A549 (cell line): ENCODE measurements around the gene ELL2.

Experiments used
- CEBPB ChIP-seq, 2 experiments: fragments of >200 bp in 1 of 2; sonication (Bioruptor Twin) in 1 of 2; formaldehyde crosslinking in 1 of 2; IDR thresholded peaks; 2 replicates each; pipeline ENCODE4 v1.6.1; 2012 to 2016
- CTCF ChIP-seq: fragments of >200 bp; sonication (Bioruptor Twin); formaldehyde crosslinking; IDR thresholded peaks from 3 replicates; pipeline ENCODE4 v1.5.1; 2016
- EHMT2 ChIP-seq: fragments of 200-600 bp; sonication (generic); IDR thresholded peaks from 2 replicates; pipeline ENCODE4 v1.6.1; 2016; ENCODE audit warnings: antibody characterized with exemption, low read depth, mild to moderate bottlenecking, moderate library complexity
- JUN ChIP-seq, 2 experiments: fragments of >200 bp; sonication (Bioruptor Twin); formaldehyde crosslinking; IDR thresholded peaks; 2 replicates in 1 of 2; 3 replicates in 1 of 2; pipeline ENCODE4 v1.6.1; 2016 to 2017
- JUNB ChIP-seq: fragments of >200 bp; sonication (Bioruptor Twin); formaldehyde crosslinking; IDR thresholded peaks from 2 replicates; pipeline ENCODE4 v1.6.1; 2016
- KDM1A ChIP-seq: fragments of 200-600 bp; sonication (generic); IDR thresholded peaks from 2 replicates; pipeline ENCODE4 v1.6.1; 2016; ENCODE audit warnings: low read depth, mild to moderate bottlenecking
- POLR2A ChIP-seq: IDR thresholded peaks from 2 replicates; pipeline ENCODE4 v1.6.1; 2012; ENCODE audit warnings: mild to moderate bottlenecking, low read length
- RAD21 ChIP-seq, 2 experiments: fragments of >200 bp in 1 of 2; sonication (Bioruptor Twin) in 1 of 2; formaldehyde crosslinking in 1 of 2; IDR thresholded peaks in 1 of 2; conservative IDR thresholded peaks in 1 of 2; 2 replicates in 1 of 2; 3 replicates in 1 of 2; pipeline ENCODE4 v1.6.1; 2012 to 2018; ENCODE audit warnings: inconsistent platforms in 1 of 2
- RCOR1 ChIP-seq: fragments of 150-350 bp; IDR thresholded peaks from 2 replicates; pipeline ENCODE4 v1.6.1; 2014; ENCODE audit warnings: antibody characterized with exemption, low read length, low read depth
- ZC3H11A ChIP-seq: fragments of 450-650 bp; IDR thresholded peaks from 2 replicates; pipeline ENCODE4 v1.6.1; 2014; ENCODE audit warnings: antibody characterized with exemption, mild to moderate bottlenecking
- TF ChIP-seq, protein P1 (sequence below): fragments of 150-350 bp; IDR thresholded peaks from 2 replicates; pipeline ENCODE4 v1.6.1; 2014; ENCODE audit warnings: low read depth, mild to moderate bottlenecking, low read length
- TF ChIP-seq, protein P2 (sequence below): IDR thresholded peaks from 2 replicates; pipeline ENCODE4 v1.6.1; 2012

DNA sequence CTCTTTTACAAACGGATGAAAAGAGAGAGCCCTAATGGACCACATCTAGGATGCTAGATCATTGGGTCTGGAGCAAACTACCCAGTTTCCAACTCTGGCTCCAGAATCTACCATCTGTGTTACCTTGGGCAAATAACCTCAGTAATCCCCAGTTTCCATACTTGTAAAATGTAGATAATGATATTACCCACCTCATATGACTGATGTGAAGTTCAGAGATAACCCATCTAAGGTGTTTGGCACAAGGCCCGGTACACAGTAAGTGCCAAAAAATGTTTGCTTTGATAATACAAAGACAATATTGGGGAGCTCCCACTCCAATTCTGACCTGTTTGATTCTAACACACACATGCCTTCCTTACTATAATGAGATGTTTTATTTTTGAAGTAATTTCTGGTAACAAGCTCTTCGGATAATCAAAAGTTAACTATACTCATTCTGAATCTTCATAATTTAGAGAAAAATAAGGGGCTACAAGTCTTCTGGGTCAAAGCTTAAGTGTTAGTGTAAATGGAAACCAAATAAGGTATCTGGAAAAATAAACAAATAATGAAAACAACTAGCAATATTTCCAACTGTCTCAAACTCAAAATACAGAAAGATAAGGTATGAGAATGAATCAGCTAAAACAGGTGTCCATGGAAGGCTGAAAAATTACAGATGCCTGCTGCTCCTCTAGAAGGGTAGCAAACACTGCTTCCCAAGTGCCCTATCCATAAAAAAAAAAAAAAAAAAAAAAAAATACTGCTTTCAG is 30.4 kb downstream of the ELL2 start:
- TF ChIP-seq CEBPB (IDR thresholded peaks at IDR 0.05) = no peak
- TF ChIP-seq CTCF = no peak
- TF ChIP-seq, protein P1, sequence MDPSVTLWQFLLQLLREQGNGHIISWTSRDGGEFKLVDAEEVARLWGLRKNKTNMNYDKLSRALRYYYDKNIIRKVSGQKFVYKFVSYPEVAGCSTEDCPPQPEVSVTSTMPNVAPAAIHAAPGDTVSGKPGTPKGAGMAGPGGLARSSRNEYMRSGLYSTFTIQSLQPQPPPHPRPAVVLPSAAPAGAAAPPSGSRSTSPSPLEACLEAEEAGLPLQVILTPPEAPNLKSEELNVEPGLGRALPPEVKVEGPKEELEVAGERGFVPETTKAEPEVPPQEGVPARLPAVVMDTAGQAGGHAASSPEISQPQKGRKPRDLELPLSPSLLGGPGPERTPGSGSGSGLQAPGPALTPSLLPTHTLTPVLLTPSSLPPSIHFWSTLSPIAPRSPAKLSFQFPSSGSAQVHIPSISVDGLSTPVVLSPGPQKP = no peak
- no peak for TF ChIP-seq ZC3H11A
- no peak for TF ChIP-seq KDM1A
- no peak for TF ChIP-seq POLR2A
- TF ChIP-seq JUNB = no peak
- TF ChIP-seq, protein P2, sequence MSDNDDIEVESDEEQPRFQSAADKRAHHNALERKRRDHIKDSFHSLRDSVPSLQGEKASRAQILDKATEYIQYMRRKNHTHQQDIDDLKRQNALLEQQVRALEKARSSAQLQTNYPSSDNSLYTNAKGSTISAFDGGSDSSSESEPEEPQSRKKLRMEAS = no peak
- TF ChIP-seq EHMT2 = no peak
- TF ChIP-seq JUN (IDR thresholded peaks at IDR 0.05) = no peak
- no peak for TF ChIP-seq RCOR1
- no peak for TF ChIP-seq RAD21 (conservative IDR thresholded peaks at IDR 0.05 in 1 of 2, IDR thresholded peaks at IDR 0.05 in 1 of 2)
